Neural progenitor cell (in vitro differentiated cells): ENCODE data around the gene LY86. TPM values are rescaled to one million over a fixed set of nuclear protein-coding genes. Genes with fewer than 3 reads are reported as not detected.

ENCODE experiments used
- DNase-seq: peaks from one replicate; pipeline ENCODE4 v3.0.0-alpha.2; 2016; ENCODE audit warnings: low spot score
- H2AFZ ChIP-seq: fragments of 200-600 bp; sonication (generic); replicated peaks from 2 replicates; pipeline ENCODE4 v1.6.1; 2016; ENCODE audit warnings: antibody characterized with exemption
- H3F3A ChIP-seq: fragments of 200-600 bp; sonication (generic); 2 replicates; pipeline ENCODE4 v1.6.1; 2016; ENCODE audit warnings: antibody characterized with exemption, low read depth
- H3K27ac ChIP-seq: fragments of 200-600 bp; sonication (generic); 2 replicates; pipeline ENCODE4 v1.5.1; 2016; ENCODE audit warnings: mild to moderate bottlenecking
- H3K27me3 ChIP-seq: fragments of 200-600 bp; sonication (generic); 2 replicates; pipeline ENCODE4 v1.6.1; 2016; ENCODE audit warnings: mild to moderate bottlenecking, moderate library complexity
- H3K36me3 ChIP-seq: fragments of 200-600 bp; sonication (generic); 2 replicates; pipeline ENCODE4 v1.5.1; 2016
- H3K4me1 ChIP-seq: fragments of 200-600 bp; sonication (generic); 2 replicates; pipeline ENCODE4 v1.6.1; 2016; ENCODE audit warnings: mixed run types
- H3K4me2 ChIP-seq: fragments of 200-600 bp; sonication (generic); 2 replicates; pipeline ENCODE4 v1.6.1; 2016
- H3K4me3 ChIP-seq: fragments of 200-600 bp; sonication (generic); 2 replicates; pipeline ENCODE4 v1.5.1; 2016
- H3K79me2 ChIP-seq: fragments of 200-600 bp; sonication (generic); 2 replicates; pipeline ENCODE4 v1.6.1; 2016; ENCODE audit warnings: low read depth
- H3K9ac ChIP-seq: fragments of 200-600 bp; sonication (generic); 2 replicates; pipeline ENCODE4 v1.6.1; 2016
- H3K9me3 ChIP-seq: fragments of 200-600 bp; sonication (generic); 2 replicates; pipeline ENCODE4 v1.5.1; 2016; ENCODE audit warnings: low read depth
- H4K20me1 ChIP-seq: fragments of 200-600 bp; sonication (generic); 2 replicates; pipeline ENCODE4 v1.6.1; 2016; ENCODE audit warnings: low read depth
- H3K27ac Mint-ChIP-seq: 3 replicates; pipeline ENCODE4 v1.8.0; 2021; ENCODE audit warnings: mixed read lengths
- H3K27me3 Mint-ChIP-seq: 2 replicates; pipeline ENCODE4 v1.8.0; 2022; ENCODE audit warnings: low read depth, mild to moderate bottlenecking, inconsistent platforms, moderate library complexity, mixed read lengths; ENCODE audit not compliant: insufficient read depth
- H3K36me3 Mint-ChIP-seq: 3 replicates; pipeline ENCODE4 v1.8.0; 2021; ENCODE audit warnings: mixed read lengths
- H3K4me1 Mint-ChIP-seq: 3 replicates; pipeline ENCODE4 v1.8.0; 2021; ENCODE audit warnings: mixed read lengths
- H3K4me3 Mint-ChIP-seq: 3 replicates; pipeline ENCODE4 v1.8.0; 2021; ENCODE audit warnings: mild to moderate bottlenecking, moderate library complexity, mixed read lengths
- H3K9me3 Mint-ChIP-seq: 3 replicates; pipeline ENCODE4 v1.8.0; 2020; ENCODE audit warnings: mixed read lengths
- EZH2 ChIP-seq: fragments of 200-600 bp; sonication (generic); IDR thresholded peaks from 2 replicates; pipeline ENCODE4 v1.6.1; 2017; ENCODE audit warnings: antibody characterized with exemption, mild to moderate bottlenecking, moderate library complexity
- EZH2phosphoT487 ChIP-seq: fragments of 200-600 bp; sonication (generic); IDR thresholded peaks from 2 replicates; pipeline ENCODE4 v1.6.1; 2017; ENCODE audit warnings: antibody characterized with exemption
- total RNA-seq: library from RNA; depleted of rRNA; stranded (reverse); fragments of >200 nt; gene quantifications from 2 replicates; pipeline ENCODE4 v1.2.3, GENCODE V29; 2015; ENCODE audit warnings: low replicate concordance
- TF ChIP-seq, protein P1 (sequence below): fragments of 200-600 bp; sonication (generic); IDR thresholded peaks from 2 replicates; pipeline ENCODE4 v1.5.1; 2017; ENCODE audit warnings: antibody characterized with exemption, mild to moderate bottlenecking

The LY86 gene
- total RNA-seq, 1 donor from 2014 or later, result not detected

- no peak for DNase-seq
These were observed 61.4 kb downstream of the LY86 start for GRCh38 chr6:6649824-6650349.

GRCh38 chr6:6650839-6651238, 62.3 kb downstream of the LY86 start:
- peaks cover 2% of the 10 kb centered on the region for H3K9me3 Mint-ChIP-seq
- H3K9me3 ChIP-seq, result no peaks in the 10 kb centered on the region
- no peak for DNase-seq
- H3K79me2 ChIP-seq, result no peaks in the 10 kb centered on the region
- no peak overlapping the region for H2AFZ ChIP-seq
- H3K36me3 ChIP-seq, result no peaks in the 10 kb centered on the region
- no peak overlapping the region for H3K27ac ChIP-seq
- no peaks in the 10 kb centered on the region for H3F3A ChIP-seq
- H3K4me3 ChIP-seq, result no peak overlapping the region
- no peaks in the 10 kb centered on the region for H3K36me3 Mint-ChIP-seq
- H3K27ac Mint-ChIP-seq, result no peak overlapping the region
- H3K9ac ChIP-seq, result no peak overlapping the region
- no peak overlapping the region for H3K4me3 Mint-ChIP-seq
- H3K4me2 ChIP-seq, result no peak overlapping the region
- peaks cover 5% of the 10 kb centered on the region for H3K4me1 Mint-ChIP-seq
- no peaks in the 10 kb centered on the region for H4K20me1 ChIP-seq
- TF ChIP-seq, protein P1, sequence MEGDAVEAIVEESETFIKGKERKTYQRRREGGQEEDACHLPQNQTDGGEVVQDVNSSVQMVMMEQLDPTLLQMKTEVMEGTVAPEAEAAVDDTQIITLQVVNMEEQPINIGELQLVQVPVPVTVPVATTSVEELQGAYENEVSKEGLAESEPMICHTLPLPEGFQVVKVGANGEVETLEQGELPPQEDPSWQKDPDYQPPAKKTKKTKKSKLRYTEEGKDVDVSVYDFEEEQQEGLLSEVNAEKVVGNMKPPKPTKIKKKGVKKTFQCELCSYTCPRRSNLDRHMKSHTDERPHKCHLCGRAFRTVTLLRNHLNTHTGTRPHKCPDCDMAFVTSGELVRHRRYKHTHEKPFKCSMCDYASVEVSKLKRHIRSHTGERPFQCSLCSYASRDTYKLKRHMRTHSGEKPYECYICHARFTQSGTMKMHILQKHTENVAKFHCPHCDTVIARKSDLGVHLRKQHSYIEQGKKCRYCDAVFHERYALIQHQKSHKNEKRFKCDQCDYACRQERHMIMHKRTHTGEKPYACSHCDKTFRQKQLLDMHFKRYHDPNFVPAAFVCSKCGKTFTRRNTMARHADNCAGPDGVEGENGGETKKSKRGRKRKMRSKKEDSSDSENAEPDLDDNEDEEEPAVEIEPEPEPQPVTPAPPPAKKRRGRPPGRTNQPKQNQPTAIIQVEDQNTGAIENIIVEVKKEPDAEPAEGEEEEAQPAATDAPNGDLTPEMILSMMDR, result no peak
- TF ChIP-seq EZH2 (no peak), EZH2phosphoT487 (no peak)
- H3K4me1 ChIP-seq, result no peaks in the 10 kb centered on the region
- no peaks in the 10 kb centered on the region for H3K27me3 ChIP-seq
- H3K27me3 Mint-ChIP-seq, result peaks cover 5% of the 10 kb centered on the region

More at GRCh38 chr6:6649824-6650349, 61.4 kb downstream of the LY86 start:
- no peak overlapping the region for H3K4me2 ChIP-seq
- H3K36me3 ChIP-seq, result no peaks in the 10 kb centered on the region
- H3K36me3 Mint-ChIP-seq, result no peaks in the 10 kb centered on the region
- TF ChIP-seq EZH2 (no peak), EZH2phosphoT487 (no peak)
- TF ChIP-seq, protein P1, result no peak
- H3K27me3 ChIP-seq, result no peaks in the 10 kb centered on the region
- H3K4me3 Mint-ChIP-seq, result no peak overlapping the region
- H3K9me3 ChIP-seq, result no peaks in the 10 kb centered on the region
- no peak overlapping the region for H3K27ac ChIP-seq
- H3K4me1 ChIP-seq, result no peaks in the 10 kb centered on the region
- H3K79me2 ChIP-seq, result no peaks in the 10 kb centered on the region
- no peaks in the 10 kb centered on the region for H4K20me1 ChIP-seq
- peaks cover 2% of the 10 kb centered on the region for H3K27me3 Mint-ChIP-seq
- H3K4me3 ChIP-seq, result no peak overlapping the region
- no peaks in the 10 kb centered on the region for H3F3A ChIP-seq
- no peak overlapping the region for H2AFZ ChIP-seq
- peaks cover 2% of the 10 kb centered on the region for H3K9me3 Mint-ChIP-seq
- H3K4me1 Mint-ChIP-seq, result no peaks in the 10 kb centered on the region
- H3K9ac ChIP-seq, result no peak overlapping the region
- H3K27ac Mint-ChIP-seq, result no peak overlapping the region

GRCh38 chr6:6651335-6651734, 62.8 kb downstream of the LY86 start:
- DNase-seq, result no peak
- no peak overlapping the region for H3K27ac ChIP-seq

More at GRCh38 chr6:6651335-6651734, 62.8 kb downstream of the LY86 start:
- peaks cover 10% of the 10 kb centered on the region for H3K4me1 Mint-ChIP-seq
- no peaks in the 10 kb centered on the region for H3K4me1 ChIP-seq
- no peak overlapping the region for H3K27ac Mint-ChIP-seq
- H3K27me3 ChIP-seq, result no peaks in the 10 kb centered on the region
- H3K9me3 Mint-ChIP-seq, result peaks cover 2% of the 10 kb centered on the region
- TF ChIP-seq EZH2 (no peak), EZH2phosphoT487 (no peak)
- TF ChIP-seq, protein P1, result no peak
- H3K4me3 ChIP-seq, result no peak overlapping the region
- no peak overlapping the region for H3K4me3 Mint-ChIP-seq
- no peak overlapping the region for H3K9ac ChIP-seq
- no peaks in the 10 kb centered on the region for H3K36me3 Mint-ChIP-seq
- H3K36me3 ChIP-seq, result no peaks in the 10 kb centered on the region
- H3K79me2 ChIP-seq, result no peaks in the 10 kb centered on the region
- H3K9me3 ChIP-seq, result no peaks in the 10 kb centered on the region
- H3F3A ChIP-seq, result no peaks in the 10 kb centered on the region
- no peak overlapping the region for H2AFZ ChIP-seq
- H3K27me3 Mint-ChIP-seq, result peaks cover 5% of the 10 kb centered on the region
- no peak overlapping the region for H3K4me2 ChIP-seq
- H4K20me1 ChIP-seq, result no peaks in the 10 kb centered on the region
